Brain pericyte (primary cell): ENCODE measurements around the gene IL23R.
"Not testable (repeated sequence)": the region's sequence is repeated elsewhere in the genome, so short reads cannot be mapped to it uniquely, and the experiment has no call there.

ENCODE experiments used
- DNase-seq: peaks from one replicate; pipeline ENCODE4 v3.0.0-alpha.2; 2012; ENCODE audit warnings: low read depth, low spot score

IL23R gene, protein sequence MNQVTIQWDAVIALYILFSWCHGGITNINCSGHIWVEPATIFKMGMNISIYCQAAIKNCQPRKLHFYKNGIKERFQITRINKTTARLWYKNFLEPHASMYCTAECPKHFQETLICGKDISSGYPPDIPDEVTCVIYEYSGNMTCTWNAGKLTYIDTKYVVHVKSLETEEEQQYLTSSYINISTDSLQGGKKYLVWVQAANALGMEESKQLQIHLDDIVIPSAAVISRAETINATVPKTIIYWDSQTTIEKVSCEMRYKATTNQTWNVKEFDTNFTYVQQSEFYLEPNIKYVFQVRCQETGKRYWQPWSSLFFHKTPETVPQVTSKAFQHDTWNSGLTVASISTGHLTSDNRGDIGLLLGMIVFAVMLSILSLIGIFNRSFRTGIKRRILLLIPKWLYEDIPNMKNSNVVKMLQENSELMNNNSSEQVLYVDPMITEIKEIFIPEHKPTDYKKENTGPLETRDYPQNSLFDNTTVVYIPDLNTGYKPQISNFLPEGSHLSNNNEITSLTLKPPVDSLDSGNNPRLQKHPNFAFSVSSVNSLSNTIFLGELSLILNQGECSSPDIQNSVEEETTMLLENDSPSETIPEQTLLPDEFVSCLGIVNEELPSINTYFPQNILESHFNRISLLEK

DNA sequence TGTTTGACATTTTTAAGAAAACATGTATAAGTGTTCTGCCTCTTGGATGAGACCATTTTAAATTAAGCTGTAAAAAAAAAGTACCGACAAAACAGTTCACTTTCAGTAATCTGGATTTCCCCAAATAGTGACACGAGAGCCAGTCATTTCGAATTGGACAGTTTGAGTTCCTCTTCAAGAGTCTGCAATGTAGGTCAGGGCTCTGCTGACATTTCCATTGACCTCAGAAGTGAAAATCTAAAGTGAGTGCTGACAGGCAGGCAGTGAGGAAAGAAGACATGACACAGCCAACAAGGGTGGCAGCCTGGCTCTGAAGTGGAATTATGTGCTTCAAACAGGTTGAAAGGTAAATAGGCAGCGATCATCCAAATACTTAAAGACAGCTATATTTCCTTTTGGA lies at the start of gene IL23R:
IL23R (plus strand) TSS at position 259 of the 400 bp plus-strand sequence. CDS start 1,667 bp downstream, outside the sequence.
- DNase-seq, result no peak

DNA sequence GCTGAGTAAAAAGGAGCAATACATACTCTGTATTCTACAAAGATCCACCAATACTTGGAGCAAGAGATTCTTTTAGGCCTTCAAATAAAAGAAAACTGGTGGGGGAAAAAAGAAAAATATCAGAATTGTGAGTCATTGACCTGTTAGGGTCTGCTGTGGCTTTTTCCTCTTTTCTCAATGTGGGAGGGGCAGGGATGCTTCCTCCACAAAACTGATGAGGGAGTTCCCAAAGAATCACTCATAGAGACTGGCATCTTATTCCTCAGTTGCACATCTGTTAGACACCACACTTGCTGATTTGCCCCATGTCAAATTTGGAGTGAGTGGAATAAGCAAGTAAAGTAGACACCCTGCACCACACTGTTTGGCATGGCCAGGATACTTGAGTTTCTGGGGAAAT lies 48.1 kb upstream of the IL23R start:
- no peak for DNase-seq

DNA sequence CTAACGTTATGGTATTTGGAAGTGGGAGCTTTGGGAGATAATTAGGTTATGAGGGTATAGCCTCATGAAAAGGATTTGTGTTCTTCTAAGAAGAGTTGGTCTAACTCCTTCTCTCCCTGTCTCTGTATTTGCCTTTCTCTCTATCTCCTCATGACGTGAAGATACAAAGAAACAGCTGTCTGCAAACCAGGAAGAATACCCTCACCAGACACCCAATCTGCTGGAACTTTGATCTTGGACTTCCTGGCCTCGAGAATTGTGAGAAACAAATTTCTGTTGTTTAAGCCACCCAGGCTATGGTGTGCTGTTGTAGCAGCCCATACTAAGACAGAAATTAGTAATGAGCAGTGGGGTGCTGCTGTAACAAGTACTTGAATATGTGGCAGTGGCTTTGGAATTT lies 47.6 kb upstream of the IL23R start:
- no peak for DNase-seq

DNA sequence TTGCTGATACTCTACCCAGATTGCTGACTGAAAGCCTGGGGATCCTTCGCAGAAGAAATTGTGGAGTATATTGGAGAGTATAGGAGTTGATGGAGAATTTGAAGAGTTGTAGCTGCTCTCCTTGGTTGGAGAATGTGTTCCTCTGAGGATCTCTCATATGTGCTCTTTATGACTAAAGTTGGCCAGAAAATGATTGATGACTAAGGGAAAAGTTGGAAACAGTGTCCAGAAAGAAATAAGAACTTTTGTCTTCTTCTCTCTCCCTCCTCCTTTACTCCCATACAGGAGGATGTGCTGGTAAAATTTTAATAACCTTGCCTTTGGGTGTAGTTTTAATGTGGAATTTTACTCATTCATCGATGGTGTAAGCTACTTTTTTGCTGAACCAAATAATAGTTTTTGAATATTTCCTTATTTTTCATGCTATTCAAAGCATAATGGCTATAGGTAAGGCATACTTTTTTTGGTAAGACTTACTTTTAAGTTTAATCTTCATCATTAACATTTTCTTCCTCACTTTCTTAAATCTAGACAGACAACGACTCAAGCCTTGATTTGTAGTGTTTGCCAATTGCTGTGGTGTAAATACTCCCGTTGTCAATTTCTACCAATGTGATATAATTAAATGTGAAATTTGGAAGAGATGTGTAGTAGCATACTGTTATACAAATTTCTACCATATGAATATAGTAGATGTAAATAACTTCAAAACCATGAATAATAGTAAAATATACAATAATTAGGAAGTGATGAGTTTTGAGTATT lies 45.2 kb upstream of the IL23R start:
- DNase-seq, result no peak

DNA sequence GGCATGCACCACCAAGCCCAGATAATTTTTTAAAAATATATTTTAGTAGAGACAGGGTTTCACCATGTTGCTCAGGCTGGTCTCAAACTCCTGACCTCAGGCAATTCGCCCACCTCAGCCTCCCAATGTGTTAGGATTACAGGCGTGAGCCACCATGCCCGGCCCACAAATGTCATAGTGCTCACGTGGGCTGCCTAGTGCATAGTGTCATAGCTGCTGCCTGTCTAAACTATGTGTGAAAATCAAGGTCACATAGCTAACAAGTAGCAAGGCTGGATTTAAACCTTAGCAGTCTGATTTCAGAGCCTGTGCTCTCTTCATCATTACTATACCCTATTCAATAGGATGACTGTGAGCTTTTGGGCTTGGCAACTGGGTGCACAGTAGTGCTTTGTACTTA lies 41.8 kb upstream of the IL23R start:
- DNase-seq, result no peak

DNA sequence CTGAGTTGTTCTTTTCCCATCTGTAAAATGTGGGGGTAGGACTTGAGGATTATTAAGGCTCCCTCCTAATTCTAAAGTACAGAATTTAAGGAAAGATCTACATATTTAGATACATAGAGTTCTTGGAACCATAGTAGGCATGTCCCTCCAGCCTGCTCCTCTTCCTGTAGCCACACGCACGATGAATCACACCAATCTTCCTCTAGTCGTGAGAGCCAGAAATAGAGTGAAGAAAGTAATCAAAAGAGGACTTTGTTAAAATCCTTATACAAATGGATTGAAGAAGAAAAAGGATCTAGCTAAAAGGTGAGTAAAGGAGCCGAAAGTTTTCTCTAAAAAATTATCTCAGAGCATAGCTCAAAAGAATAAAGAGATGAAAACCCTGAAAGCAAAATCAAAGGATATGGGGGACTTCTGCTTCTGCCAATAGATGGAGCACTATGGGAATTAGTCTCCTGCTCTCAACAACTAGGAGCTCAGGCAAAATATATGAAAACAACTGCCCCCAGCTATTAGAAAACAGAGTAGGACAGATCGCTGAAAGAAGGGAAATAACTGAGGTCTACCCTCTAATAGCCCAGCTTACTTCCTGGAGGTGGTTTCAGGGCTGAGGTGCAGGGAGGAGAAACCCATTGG lies 40.0 kb upstream of the IL23R start:
- no peak for DNase-seq

DNA sequence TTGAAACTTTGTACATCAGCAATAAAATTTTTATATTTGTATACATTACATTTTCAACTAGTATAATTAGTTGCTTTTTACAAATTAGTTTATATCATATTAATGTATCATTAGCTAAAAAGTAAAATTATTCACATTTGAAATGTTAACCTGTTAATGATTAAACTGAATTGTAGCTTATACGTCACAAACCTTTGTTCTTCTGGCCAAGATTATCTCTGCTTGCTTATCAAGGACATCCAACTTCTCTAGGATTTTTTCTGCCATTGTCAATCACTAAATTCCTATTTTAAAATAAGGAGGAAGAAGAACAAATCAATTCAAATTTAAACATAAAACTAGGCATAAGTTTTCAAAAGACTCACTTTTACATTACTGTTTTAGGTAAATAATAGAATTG lies 39.3 kb upstream of the IL23R start:
- DNase-seq, result no peak

DNA sequence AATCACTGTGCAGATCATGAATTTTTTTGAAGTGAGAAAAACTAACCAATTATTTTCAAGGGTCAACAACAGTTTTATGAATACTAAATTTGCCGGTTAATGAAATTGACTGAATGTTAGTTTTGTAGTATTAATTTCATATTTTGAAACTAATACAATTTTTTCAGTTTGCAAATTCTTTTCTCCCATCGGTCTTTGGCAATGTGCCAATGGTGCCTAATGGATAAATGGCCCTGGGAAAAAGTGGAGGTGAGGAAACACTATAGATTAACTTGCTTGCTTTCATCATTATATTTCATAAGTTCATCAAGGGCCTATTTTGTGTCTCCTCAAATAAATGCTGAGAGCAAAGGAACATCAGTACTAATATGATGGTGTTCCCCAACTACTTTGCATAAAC lies 35.6 kb upstream of the IL23R start:
- no peak for DNase-seq

DNA sequence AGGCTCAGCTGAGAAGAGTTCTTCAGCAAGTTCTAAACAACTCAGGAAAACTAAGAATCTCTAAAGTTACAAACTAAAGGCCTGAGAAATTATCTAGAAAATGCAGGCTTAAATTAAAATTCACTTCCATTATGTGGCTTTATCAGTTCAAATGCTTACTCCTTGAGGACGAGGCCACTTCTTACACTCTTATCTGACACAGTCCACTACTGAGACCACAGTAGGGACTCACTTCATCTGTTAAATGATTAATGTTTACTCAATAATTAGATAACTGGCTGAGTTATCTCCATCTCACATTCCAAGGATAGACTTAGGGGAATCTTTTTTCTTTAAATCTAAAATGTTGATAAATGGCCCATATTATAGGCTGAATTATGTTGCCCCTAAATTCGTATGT lies 33.1 kb upstream of the IL23R start:
- no peak for DNase-seq

DNA sequence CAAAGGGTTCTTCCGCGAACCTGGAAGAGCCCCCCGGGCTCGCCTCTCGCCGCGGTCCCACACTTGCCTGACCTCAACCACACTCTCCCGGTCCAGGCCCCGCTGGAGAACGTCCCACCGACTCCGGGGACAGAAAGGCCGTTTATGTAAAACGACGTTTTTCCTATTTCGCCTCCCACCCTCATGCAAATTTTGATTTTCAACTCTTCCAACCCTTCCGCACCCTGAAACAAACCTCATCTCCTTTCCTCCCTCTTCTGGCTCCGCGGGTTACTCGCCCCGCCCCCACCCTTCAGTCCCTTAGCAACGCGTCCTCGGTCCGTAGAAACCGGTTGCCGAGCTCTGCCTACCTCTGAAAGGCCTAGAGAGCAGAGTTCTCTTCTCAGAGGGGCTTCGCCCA lies 31.6 kb upstream of the IL23R start, which contains the start of gene C1orf141:
C1orf141 (minus strand) TSS at position 276 of the 400 bp plus-strand sequence. CDS start 7,730 bp downstream, outside the sequence.
- no peak for DNase-seq

DNA sequence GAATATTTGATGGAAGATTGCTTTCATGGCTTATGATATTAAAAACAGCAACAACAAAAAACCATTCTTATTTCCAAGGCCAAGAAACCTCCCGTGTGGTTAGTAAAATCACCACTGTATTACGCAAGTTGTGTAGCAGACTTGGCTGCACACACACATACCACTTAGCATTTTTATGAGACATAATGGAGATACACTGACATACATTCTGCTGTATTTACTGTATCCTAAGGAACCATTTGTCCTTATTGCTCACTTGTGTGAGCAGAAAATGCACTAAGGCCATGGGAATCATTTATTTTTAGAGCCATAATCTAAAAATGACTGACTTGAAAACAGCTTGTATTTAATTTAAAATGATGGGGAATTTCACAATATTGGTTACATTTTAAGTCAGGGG lies 30.9 kb upstream of the IL23R start:
- no peak for DNase-seq

DNA sequence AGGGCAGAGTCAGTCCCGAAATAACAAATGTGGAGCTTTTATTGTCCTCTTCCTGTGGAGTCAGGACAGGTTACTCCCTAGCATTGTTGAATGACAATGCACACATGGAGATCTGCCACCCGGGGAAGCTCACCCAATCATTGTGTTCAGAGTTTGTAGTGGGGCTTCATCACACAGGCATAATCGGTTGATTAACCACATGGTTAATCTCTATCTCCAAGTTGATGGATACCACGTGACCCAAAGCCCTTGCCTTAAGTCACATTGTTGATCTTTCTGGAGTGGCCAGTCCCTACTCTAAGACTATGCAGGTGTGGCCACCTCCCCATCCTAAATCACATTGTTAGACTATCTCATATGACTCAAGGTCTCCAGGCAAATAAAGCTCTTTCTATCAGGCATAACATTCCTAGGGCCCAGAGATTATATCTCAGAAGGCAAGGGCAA lies 28.9 kb upstream of the IL23R start:
- DNase-seq, result no peak

DNA sequence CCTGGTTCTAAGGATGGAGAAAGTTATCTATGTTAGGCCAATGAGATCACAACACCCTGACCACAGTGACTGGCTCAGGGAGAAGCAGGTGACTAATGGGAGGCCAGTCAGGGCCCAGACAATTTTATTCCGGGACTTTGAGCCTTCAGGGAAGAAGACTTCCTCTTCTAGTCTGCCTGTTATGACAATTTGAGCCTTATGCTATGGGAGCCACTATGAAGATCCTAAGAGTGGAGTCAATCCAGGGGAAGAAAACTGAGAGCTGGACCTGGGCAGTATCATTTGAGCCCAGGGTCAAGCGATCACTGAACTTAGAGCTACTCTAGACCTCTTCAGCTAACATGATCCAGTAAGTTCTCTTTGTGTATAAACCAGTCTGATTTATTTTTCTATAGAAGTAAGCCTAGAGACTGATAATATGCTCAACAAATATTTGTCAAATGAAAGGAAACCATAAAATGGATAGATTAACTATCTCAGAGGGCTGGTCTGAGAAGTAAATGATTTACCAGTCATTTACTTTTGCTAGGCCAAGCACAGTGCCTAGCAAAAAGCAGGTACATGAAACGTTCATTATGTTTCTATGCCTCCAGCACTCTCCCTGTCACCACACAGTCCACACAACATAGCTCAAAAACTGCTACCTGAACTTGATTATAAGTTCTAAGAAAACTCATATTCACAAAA lies 27.3 kb upstream of the IL23R start:
- DNase-seq, result no peak

DNA sequence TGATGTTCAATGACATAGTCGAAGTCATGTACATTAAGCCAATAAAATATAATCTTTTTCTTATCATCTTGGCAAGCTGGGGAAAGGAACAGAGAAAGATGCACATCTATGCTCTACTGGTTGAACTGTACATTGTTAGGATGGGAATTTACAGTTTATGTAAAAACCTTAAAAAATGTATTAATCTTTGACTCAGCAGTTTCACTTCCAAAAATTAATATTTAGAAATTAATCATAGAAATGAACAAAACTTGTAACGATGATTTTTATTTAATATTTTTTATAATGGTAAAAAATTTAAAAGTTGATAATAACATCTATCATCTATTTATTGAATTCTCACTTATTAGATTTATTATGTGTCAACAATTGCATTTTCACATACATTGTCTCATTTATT lies 25.8 kb upstream of the IL23R start:
- DNase-seq, result no peak

DNA sequence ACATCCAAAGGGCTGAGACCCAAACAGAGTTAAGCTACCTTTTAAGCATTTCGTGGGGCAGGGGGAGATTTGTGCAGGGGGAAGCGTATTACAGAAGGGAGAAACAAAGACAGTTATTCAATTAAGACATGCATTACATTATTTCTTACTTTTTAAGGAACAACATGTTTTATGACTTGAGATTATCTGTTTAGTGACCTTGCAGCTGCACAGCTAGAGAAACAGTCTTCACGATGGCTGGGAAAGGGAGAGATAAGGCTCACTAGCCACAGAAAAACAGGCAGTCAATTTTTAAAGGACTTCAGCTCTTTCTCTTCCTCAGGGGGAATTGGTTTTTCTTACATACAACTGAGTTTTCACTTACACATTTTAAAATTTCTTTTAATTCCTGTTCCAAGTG lies 24.4 kb upstream of the IL23R start:
- not testable (repeated sequence) for DNase-seq

DNA sequence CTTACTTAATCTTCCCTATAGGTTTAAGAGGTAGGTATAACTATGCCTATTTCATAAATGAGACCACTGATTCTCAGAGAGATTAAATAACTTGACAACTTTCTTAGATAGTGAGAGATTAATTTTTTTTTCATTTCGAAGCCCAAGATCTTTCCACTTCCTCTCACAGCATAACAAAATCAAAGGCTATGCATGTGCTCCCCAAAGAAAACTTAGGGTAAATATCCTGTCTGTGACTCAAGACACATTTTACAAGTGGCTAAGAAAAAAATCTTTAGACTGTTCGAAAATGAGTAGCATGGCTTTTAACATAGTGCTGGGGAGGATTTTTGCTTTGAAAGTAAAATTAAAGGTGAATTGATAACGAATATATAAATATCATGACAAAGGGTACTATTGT lies 23.3 kb upstream of the IL23R start:
- no peak for DNase-seq

DNA sequence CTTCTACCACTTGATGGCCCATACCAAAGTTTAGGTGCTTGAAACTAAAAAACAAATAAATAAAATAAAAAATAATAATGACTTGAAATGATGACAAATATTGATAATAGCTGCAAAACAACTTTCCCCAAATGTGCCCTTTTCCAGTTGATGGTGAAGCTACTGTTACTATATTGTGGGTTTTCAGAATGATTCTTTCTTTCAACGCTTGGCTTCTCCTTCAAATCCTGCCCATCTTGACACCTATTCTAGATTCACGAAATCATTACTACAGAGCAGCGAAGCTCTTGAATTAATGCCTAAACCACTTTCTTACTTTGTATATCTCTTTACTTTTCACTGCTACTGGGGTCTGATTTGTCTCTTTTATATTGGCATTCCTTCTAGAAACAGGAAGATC lies 22.3 kb upstream of the IL23R start:
- DNase-seq, result no peak

DNA sequence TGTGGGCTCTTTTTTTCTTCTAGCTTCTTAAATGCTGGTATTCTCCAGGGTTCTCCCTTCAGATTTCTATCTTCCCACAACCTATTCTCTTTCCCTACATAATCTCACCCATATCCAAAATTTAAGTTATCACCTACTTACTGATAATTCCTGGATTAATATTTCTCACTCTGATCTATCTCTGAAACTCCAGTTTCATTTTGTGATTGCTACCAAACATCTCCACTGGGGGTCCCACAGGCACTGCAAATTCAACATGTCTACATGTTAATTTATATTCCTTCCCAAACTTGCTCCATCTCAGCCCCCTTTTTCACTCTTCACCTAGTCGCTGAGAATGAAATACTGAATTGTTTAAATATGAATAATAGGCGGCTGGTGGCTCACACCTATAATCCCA lies 21.6 kb upstream of the IL23R start:
- no peak for DNase-seq

DNA sequence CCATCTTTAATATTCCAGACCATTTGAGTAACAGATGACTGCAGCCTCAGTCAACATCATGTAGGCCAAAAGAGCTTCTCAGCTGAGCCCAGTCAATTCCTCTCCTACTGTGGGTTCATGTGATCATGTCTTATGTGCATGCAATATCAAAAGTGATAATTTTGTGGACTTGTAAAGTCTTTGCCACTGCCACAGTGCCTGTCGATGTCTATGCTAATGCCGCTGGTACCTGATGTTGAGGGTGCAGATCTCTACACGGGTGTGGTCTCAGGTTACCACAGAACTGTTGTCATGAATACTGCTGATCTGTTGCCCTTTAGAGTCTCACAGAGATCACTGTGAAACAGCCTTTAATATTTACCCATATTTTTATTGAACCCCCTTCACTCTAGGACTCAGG lies 20.2 kb upstream of the IL23R start:
- DNase-seq, result no peak

DNA sequence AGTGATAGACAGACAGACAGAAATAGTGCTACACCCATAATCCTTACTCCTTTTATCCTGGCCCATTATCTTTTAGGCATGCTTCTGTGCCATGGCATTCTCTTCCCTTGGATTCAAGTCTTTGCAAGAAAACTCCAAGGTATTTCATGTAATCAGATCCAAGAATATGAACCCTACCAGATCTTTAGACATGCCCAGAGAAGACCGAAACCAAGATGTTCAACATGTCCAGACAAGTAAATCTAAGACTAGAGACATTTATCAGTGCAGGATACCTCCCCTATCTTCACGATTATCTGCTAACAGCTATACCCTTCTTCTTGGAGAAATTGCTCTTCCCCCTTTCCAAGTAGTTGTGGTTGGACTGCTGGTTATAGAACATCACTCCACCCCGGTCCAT lies 19.7 kb upstream of the IL23R start:
- DNase-seq, result no peak

DNA sequence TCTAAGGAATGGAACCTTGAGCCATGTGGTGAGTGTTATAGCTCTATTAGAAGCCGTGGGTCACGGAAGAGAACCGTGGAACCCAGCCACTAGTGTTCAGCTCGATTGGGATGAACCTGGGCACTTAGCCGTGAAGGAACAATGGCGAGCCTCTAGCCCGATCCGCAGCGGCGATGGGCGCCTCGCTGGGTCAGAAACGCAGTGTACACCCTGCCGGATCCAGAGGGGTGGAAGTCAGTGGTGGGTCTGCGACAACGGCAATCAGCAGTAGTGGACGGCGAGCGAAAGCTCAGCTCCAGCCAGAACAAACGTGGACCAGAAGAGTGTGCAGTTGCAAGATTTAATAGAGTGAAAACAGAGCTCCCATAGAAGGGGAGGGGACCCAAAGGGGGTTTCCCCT lies 18.3 kb upstream of the IL23R start:
- DNase-seq, result not testable (repeated sequence)
